ENCODE data around the gene MAD1L1. TPM values are rescaled to one million over a fixed set of nuclear protein-coding genes. Genes with fewer than 3 reads are reported as not detected.

MAD1L1 gene
- polyA plus RNA-seq, 4 donors = 12.3 to 21.7 (median 18.1) TPM

GRCh38 chr7:2083362-2083761, 149.4 kb downstream of the MAD1L1 start:
- H3K36me3 ChIP-seq (ENCODE audit: control insufficient read depth in 3 of 3, insufficient read depth in 2 of 3, low read depth in 1 of 3, low read length in 3 of 3) = peaks cover 0 to 26% (median 0%) of the 10 kb centered on the region in 3 donors
- no peak for DNase-seq
- 95 to 96% (median 96%) methylated on average over 17 of the region's 17 CpGs for WGBS, 3 donors
- peaks cover 0 to 2% (median 0%) of the 10 kb centered on the region in 3 donors for H3K4me1 ChIP-seq (ENCODE audit: control insufficient read depth in 3 of 3, insufficient read depth in 2 of 3, low read depth in 1 of 3, low read length in 2 of 3)
- no peak for FAIRE-seq
- no peaks in the 10 kb centered on the region for H3K27me3 ChIP-seq (ENCODE audit: control insufficient read depth in 3 of 3, insufficient read depth in 3 of 3, low read length in 3 of 3)
- H3K27ac ChIP-seq (ENCODE audit: low read depth in 1 of 3, low read length in 2 of 3) = no peak overlapping the region
- H3K9me3 ChIP-seq (ENCODE audit: control insufficient read depth in 2 of 2, insufficient read depth in 1 of 2, low read depth in 1 of 2, low read length in 1 of 2) = no peaks in the 10 kb centered on the region
- H3K4me3 ChIP-seq (ENCODE audit: low read depth in 1 of 3, low read length in 3 of 3) = no peak overlapping the region

GRCh38 chr7:2082139-2082998, 150.4 kb downstream of the MAD1L1 start:
- Histone ChIP-seq H3K9me3 (ENCODE audit: control insufficient read depth in 2 of 2, insufficient read depth in 1 of 2, low read depth in 1 of 2, low read length in 1 of 2) (no peaks in the 10 kb centered on the region), H3K27me3 (ENCODE audit: control insufficient read depth in 3 of 3, insufficient read depth in 3 of 3, low read length in 3 of 3) (no peaks in the 10 kb centered on the region), H3K4me3 (ENCODE audit: low read depth in 1 of 3, low read length in 3 of 3) (no peak overlapping the region), H3K27ac (ENCODE audit: low read depth in 1 of 3, low read length in 2 of 3) (no peak overlapping the region), H3K4me1 (ENCODE audit: control insufficient read depth in 3 of 3, insufficient read depth in 2 of 3, low read depth in 1 of 3, low read length in 2 of 3) (peaks cover 0 to 2% (median 0%) of the 10 kb centered on the region in 3 donors), H3K36me3 (ENCODE audit: control insufficient read depth in 3 of 3, insufficient read depth in 2 of 3, low read depth in 1 of 3, low read length in 3 of 3) (peaks cover 0 to 30% (median 0%) of the 10 kb centered on the region in 3 donors)
- WGBS, 3 donors = 81 to 93% (median 86%) methylated on average over 31 of the region's 31 CpGs
- FAIRE-seq = no peak
- DNase-seq = no peak

- DNase-seq (no peak), FAIRE-seq (no peak)
- H3K9me3 ChIP-seq (ENCODE audit: control insufficient read depth in 2 of 2, insufficient read depth in 1 of 2, low read depth in 1 of 2, low read length in 1 of 2) = no peaks in the 10 kb centered on the region
- peaks cover 0 to 2% (median 0%) of the 10 kb centered on the region in 3 donors for H3K4me1 ChIP-seq (ENCODE audit: control insufficient read depth in 3 of 3, insufficient read depth in 2 of 3, low read depth in 1 of 3, low read length in 2 of 3)
- no peak overlapping the region for H3K27ac ChIP-seq (ENCODE audit: low read depth in 1 of 3, low read length in 2 of 3)
- H3K27me3 ChIP-seq (ENCODE audit: control insufficient read depth in 3 of 3, insufficient read depth in 3 of 3, low read length in 3 of 3) = no peaks in the 10 kb centered on the region
- WGBS, 3 donors = 94 to 96% (median 94%) methylated on average over 23 to 24 of the region's 24 CpGs
- H3K36me3 ChIP-seq (ENCODE audit: control insufficient read depth in 3 of 3, insufficient read depth in 2 of 3, low read depth in 1 of 3, low read length in 3 of 3) = peaks cover 0 to 36% (median 0%) of the 10 kb centered on the region in 3 donors
- no peak overlapping the region for H3K4me3 ChIP-seq (ENCODE audit: low read depth in 1 of 3, low read length in 3 of 3)
Observed at GRCh38 chr7:2081526-2082135, 151.1 kb downstream of the MAD1L1 start.

- no peak overlapping the region for H3K27ac ChIP-seq (ENCODE audit: low read depth in 1 of 3, low read length in 2 of 3)
- no peak overlapping the region for H3K4me3 ChIP-seq (ENCODE audit: low read depth in 1 of 3, low read length in 3 of 3)
- H3K4me1 ChIP-seq (ENCODE audit: control insufficient read depth in 3 of 3, insufficient read depth in 2 of 3, low read depth in 1 of 3, low read length in 2 of 3) = peaks cover 0 to 2% (median 0%) of the 10 kb centered on the region in 3 donors
- no peak for FAIRE-seq
- no peaks in the 10 kb centered on the region for H3K27me3 ChIP-seq (ENCODE audit: control insufficient read depth in 3 of 3, insufficient read depth in 3 of 3, low read length in 3 of 3)
- no peaks in the 10 kb centered on the region for H3K9me3 ChIP-seq (ENCODE audit: control insufficient read depth in 2 of 2, insufficient read depth in 1 of 2, low read depth in 1 of 2, low read length in 1 of 2)
- H3K36me3 ChIP-seq (ENCODE audit: control insufficient read depth in 3 of 3, insufficient read depth in 2 of 3, low read depth in 1 of 3, low read length in 3 of 3) = peaks cover 0 to 46% (median 0%) of the 10 kb centered on the region in 3 donors
- 94 to 97% (median 95%) methylated on average over 14 of the region's 14 CpGs for WGBS, 3 donors
- no peak for DNase-seq
Observed at GRCh38 chr7:2080477-2080876, 152.3 kb downstream of the MAD1L1 start.

GRCh38 chr7:2080060-2080387, 152.7 kb downstream of the MAD1L1 start:
- Histone ChIP-seq H3K27ac (ENCODE audit: low read depth in 1 of 3, low read length in 2 of 3) (no peak overlapping the region), H3K4me3 (ENCODE audit: low read depth in 1 of 3, low read length in 3 of 3) (no peak overlapping the region), H3K27me3 (ENCODE audit: control insufficient read depth in 3 of 3, insufficient read depth in 3 of 3, low read length in 3 of 3) (no peaks in the 10 kb centered on the region), H3K36me3 (ENCODE audit: control insufficient read depth in 3 of 3, insufficient read depth in 2 of 3, low read depth in 1 of 3, low read length in 3 of 3) (peaks cover 0 to 46% (median 0%) of the 10 kb centered on the region in 3 donors), H3K9me3 (ENCODE audit: control insufficient read depth in 2 of 2, insufficient read depth in 1 of 2, low read depth in 1 of 2, low read length in 1 of 2) (no peaks in the 10 kb centered on the region), H3K4me1 (ENCODE audit: control insufficient read depth in 3 of 3, insufficient read depth in 2 of 3, low read depth in 1 of 3, low read length in 2 of 3) (peaks cover 0 to 2% (median 0%) of the 10 kb centered on the region in 3 donors)
- FAIRE-seq (no peak), DNase-seq (peak in 1 of 2 donors; percentile 20)
- 69 to 75% (median 75%) methylated on average over 6 of the region's 6 CpGs for WGBS, 3 donors

GRCh38 chr7:2079332-2080059, 153.2 kb downstream of the MAD1L1 start:
- peaks cover 0 to 2% (median 0%) of the 10 kb centered on the region in 3 donors for H3K4me1 ChIP-seq (ENCODE audit: control insufficient read depth in 3 of 3, insufficient read depth in 2 of 3, low read depth in 1 of 3, low read length in 2 of 3)
- no peak overlapping the region for H3K27ac ChIP-seq (ENCODE audit: low read depth in 1 of 3, low read length in 2 of 3)
- H3K36me3 ChIP-seq (ENCODE audit: control insufficient read depth in 3 of 3, insufficient read depth in 2 of 3, low read depth in 1 of 3, low read length in 3 of 3) = peaks cover 0 to 44% (median 0%) of the 10 kb centered on the region in 3 donors
- 62 to 71% (median 71%) methylated on average over 16 to 22 of the region's 22 CpGs for WGBS, 3 donors
- FAIRE-seq (no peak), DNase-seq (peak; percentile 30 to 32)
- no peak overlapping the region for H3K4me3 ChIP-seq (ENCODE audit: low read depth in 1 of 3, low read length in 3 of 3)
- H3K9me3 ChIP-seq (ENCODE audit: control insufficient read depth in 2 of 2, insufficient read depth in 1 of 2, low read depth in 1 of 2, low read length in 1 of 2) = no peaks in the 10 kb centered on the region
- H3K27me3 ChIP-seq (ENCODE audit: control insufficient read depth in 3 of 3, insufficient read depth in 3 of 3, low read length in 3 of 3) = no peaks in the 10 kb centered on the region

- no peak for FAIRE-seq
Observed at GRCh38 chr7:2078899-2079298, 153.8 kb downstream of the MAD1L1 start.

GRCh38 chr7:2076649-2077064, 156.1 kb downstream of the MAD1L1 start:
- Histone ChIP-seq H3K4me1 (ENCODE audit: control insufficient read depth in 3 of 3, insufficient read depth in 2 of 3, low read depth in 1 of 3, low read length in 2 of 3) (peaks cover 0 to 2% (median 0%) of the 10 kb centered on the region in 3 donors), H3K27me3 (ENCODE audit: control insufficient read depth in 3 of 3, insufficient read depth in 3 of 3, low read length in 3 of 3) (no peaks in the 10 kb centered on the region), H3K4me3 (ENCODE audit: low read depth in 1 of 3, low read length in 3 of 3) (no peak overlapping the region), H3K36me3 (ENCODE audit: control insufficient read depth in 3 of 3, insufficient read depth in 2 of 3, low read depth in 1 of 3, low read length in 3 of 3) (peaks cover 0 to 32% (median 0%) of the 10 kb centered on the region in 3 donors), H3K9me3 (ENCODE audit: control insufficient read depth in 2 of 2, insufficient read depth in 1 of 2, low read depth in 1 of 2, low read length in 1 of 2) (no peaks in the 10 kb centered on the region), H3K27ac (ENCODE audit: low read depth in 1 of 3, low read length in 2 of 3) (no peak overlapping the region)
- no peak for DNase-seq
- no peak for FAIRE-seq
- WGBS, 3 donors = 96 to 97% (median 97%) methylated on average over 27 of the region's 27 CpGs

More at GRCh38 chr7:2078899-2079298, 153.8 kb downstream of the MAD1L1 start:
- 90 to 94% (median 92%) methylated on average over 15 of the region's 15 CpGs for WGBS, 3 donors
- Histone ChIP-seq H3K27me3 (ENCODE audit: control insufficient read depth in 3 of 3, insufficient read depth in 3 of 3, low read length in 3 of 3) (no peaks in the 10 kb centered on the region), H3K27ac (ENCODE audit: low read depth in 1 of 3, low read length in 2 of 3) (no peak overlapping the region), H3K36me3 (ENCODE audit: control insufficient read depth in 3 of 3, insufficient read depth in 2 of 3, low read depth in 1 of 3, low read length in 3 of 3) (peaks cover 0 to 42% (median 0%) of the 10 kb centered on the region in 3 donors), H3K4me3 (ENCODE audit: low read depth in 1 of 3, low read length in 3 of 3) (no peak overlapping the region), H3K4me1 (ENCODE audit: control insufficient read depth in 3 of 3, insufficient read depth in 2 of 3, low read depth in 1 of 3, low read length in 2 of 3) (peaks cover 0 to 2% (median 0%) of the 10 kb centered on the region in 3 donors), H3K9me3 (ENCODE audit: control insufficient read depth in 2 of 2, insufficient read depth in 1 of 2, low read depth in 1 of 2, low read length in 1 of 2) (no peaks in the 10 kb centered on the region)
- no peak for DNase-seq
